ENCODE results near the gene IRS1. TPM values are rescaled to one million over a fixed set of nuclear protein-coding genes. Genes with fewer than 3 reads are reported as not detected.

IRS1 gene
- total RNA-seq, 1 donor from 2014 or later, result 3.2 TPM

- CTCF ChIA-PET, result no interaction called here
- no peaks in the 10 kb centered on the region for H3K36me3 Mint-ChIP-seq (ENCODE audit: low read depth)
Observed at GRCh38 chr2:226699321-226699720, 100.3 kb downstream of the IRS1 start.

DNA sequence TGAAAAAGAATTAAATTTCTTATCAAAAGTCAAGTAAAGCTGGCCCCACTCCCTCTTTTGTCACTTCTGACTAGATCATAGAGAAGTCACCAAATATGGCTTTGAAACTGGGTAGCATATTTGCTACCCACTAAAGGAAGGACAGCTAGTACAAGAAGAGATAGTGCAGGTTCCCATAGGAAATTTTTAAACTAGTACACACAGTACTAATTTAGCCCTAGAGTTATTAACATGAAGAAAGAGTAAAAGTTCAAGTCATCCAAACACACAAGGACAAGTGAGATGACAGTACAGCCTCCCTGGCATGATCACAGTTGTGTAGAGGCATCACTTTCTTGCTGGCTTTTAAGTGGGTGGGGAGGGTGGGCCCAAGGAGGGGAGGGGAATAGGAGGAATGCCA is 100.9 kb downstream of the IRS1 start:
- intact Hi-C loops (cut with micrococcal nuclease), result no loop called here
- ATAC-seq (ENCODE audit: low read depth) (no peak), DNase-seq (no peak)
- ChIA-PET CTCF (no interaction called here), POLR2A (no interaction called here)
- H3K27me3 Mint-ChIP-seq, result peaks cover 4% of the 10 kb centered on the region
- H3K4me3 Mint-ChIP-seq, result no peak overlapping the region
- TF ChIP-seq CTCF (IDR thresholded peaks at IDR 0.05), result no peak
- H3K27ac Mint-ChIP-seq, result no peak overlapping the region
- H3K36me3 Mint-ChIP-seq (ENCODE audit: low read depth), result no peaks in the 10 kb centered on the region
- H3K4me1 Mint-ChIP-seq, result no peaks in the 10 kb centered on the region
- H3K9me3 Mint-ChIP-seq, result no peaks in the 10 kb centered on the region

More at GRCh38 chr2:226699321-226699720, 100.3 kb downstream of the IRS1 start:
- TF ChIP-seq CTCF (IDR thresholded peaks at IDR 0.05), result no peak
- Mint-ChIP-seq H3K27ac (no peak overlapping the region), H3K4me3 (no peak overlapping the region), H3K27me3 (peaks cover 4% of the 10 kb centered on the region), H3K9me3 (no peaks in the 10 kb centered on the region), H3K4me1 (no peaks in the 10 kb centered on the region)
- DNase-seq (no peak), ATAC-seq (ENCODE audit: low read depth) (no peak)
- intact Hi-C loops (cut with micrococcal nuclease), result no loop called here
- POLR2A ChIA-PET, result no interaction called here

- DNase-seq, result no peak
- Mint-ChIP-seq H3K27ac (no peak overlapping the region), H3K4me1 (peaks cover 5% of the 10 kb centered on the region), H3K36me3 (ENCODE audit: low read depth) (no peaks in the 10 kb centered on the region), H3K4me3 (no peak overlapping the region), H3K9me3 (no peaks in the 10 kb centered on the region), H3K27me3 (peaks cover 18% of the 10 kb centered on the region)
- intact Hi-C loops (cut with micrococcal nuclease), result no loop called here
- TF ChIP-seq CTCF (IDR thresholded peaks at IDR 0.05), result no peak
- CTCF ChIA-PET, result no interaction called here
- POLR2A ChIA-PET, result no interaction called here
- no peak for ATAC-seq (ENCODE audit: low read depth)
Observed at GRCh38 chr2:226694586-226695284, 104.9 kb downstream of the IRS1 start.

- POLR2A ChIA-PET, result no interaction called here
- H3K4me3 Mint-ChIP-seq, result no peak overlapping the region
- CTCF ChIA-PET, result no interaction called here
- no peak for TF ChIP-seq CTCF (IDR thresholded peaks at IDR 0.05)
- H3K27me3 Mint-ChIP-seq, result peaks cover 18% of the 10 kb centered on the region
- H3K9me3 Mint-ChIP-seq, result no peaks in the 10 kb centered on the region
- H3K4me1 Mint-ChIP-seq, result peaks cover 5% of the 10 kb centered on the region
- H3K36me3 Mint-ChIP-seq (ENCODE audit: low read depth), result no peaks in the 10 kb centered on the region
- no peak overlapping the region for H3K27ac Mint-ChIP-seq
- DNase-seq (no peak), ATAC-seq (ENCODE audit: low read depth) (no peak)
- intact Hi-C loops (cut with micrococcal nuclease), result no loop called here
Observed at GRCh38 chr2:226694149-226694548, 105.5 kb downstream of the IRS1 start.

- no peak for ATAC-seq (ENCODE audit: low read depth)
- Mint-ChIP-seq H3K4me1 (peaks cover 5% of the 10 kb centered on the region), H3K36me3 (ENCODE audit: low read depth) (no peaks in the 10 kb centered on the region), H3K27ac (no peak overlapping the region), H3K9me3 (no peaks in the 10 kb centered on the region), H3K4me3 (no peak overlapping the region), H3K27me3 (peaks cover 23% of the 10 kb centered on the region)
- TF ChIP-seq CTCF (IDR thresholded peaks at IDR 0.05), result no peak
- intact Hi-C loops (cut with micrococcal nuclease), result no loop called here
- no peak for DNase-seq
- ChIA-PET POLR2A (no interaction called here), CTCF (no interaction called here)
Observed at GRCh38 chr2:226693521-226693920, 106.1 kb downstream of the IRS1 start.
